ACHN (cell line): ENCODE measurements around the gene KCNQ1.

Experiments
- DNase-seq: peaks from one replicate; pipeline ENCODE4 v3.0.0-alpha.2; 2015
- in situ Hi-C: cut with HindIII; loops from 2 replicates; pipeline ENCODE4 v1.10.0; 2017; ENCODE audit warnings: low sequenced_read_pairs, low pct_ligation_motif_present, low pct_unique_long_range_greater_than_20kb

The KCNQ1 gene

DNA sequence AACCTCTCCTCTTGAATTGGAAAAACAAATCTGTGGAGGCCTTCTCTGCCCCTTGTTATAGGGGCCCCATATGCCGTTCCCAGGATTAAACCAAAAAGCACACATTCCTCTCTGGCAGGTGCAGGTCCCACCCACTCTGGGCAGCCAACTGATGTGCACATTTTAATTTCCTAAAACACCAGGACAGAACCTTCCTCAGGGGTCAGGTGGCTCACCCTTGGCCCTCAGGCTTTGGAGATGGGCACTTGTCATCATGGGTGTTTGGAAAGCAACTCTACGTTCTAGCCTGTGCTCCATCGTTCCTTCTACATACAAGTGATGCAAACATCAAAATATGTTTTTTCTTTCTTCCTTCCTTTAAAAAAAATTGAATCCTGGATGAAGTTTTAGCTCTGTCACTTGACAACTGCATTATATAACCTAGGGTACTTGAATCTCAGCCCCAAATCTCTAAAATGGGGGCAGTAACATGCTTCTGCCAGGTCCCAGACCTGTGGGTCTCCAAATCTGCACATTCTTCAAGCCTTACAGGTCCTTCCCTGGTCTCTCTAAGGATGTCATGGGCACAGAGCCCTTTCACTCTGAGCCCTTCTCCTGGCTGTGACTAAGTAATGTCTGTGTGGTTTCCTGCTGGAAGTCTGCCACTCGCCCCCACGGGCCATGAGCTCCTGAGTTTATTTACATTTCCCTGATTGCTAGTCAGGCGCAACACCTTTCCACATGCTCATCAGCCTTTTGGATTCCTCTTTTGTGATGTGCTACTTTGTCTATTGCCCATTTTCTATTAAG is 211.2 kb downstream of the KCNQ1 start:
- no peak for DNase-seq
- in situ Hi-C loops = no loop called here

DNA sequence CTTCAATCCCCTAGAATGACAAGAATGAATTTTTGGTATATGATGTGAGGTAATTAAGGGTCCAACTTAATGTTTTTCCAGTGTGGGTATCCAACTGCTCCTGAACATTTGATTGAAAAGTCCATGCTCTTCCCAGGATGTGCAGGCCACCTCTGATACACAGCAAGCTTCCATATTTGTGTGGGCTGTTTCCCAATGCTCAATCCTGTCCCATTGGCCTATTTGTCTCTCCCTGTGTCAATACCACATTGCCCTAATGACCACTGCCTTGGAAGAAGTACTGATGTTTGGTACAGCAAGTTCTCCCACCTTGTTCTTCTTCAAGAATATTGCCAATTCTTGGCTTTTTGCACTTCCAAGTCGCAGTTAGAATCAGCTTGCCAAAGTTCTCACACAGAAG is 212.1 kb downstream of the KCNQ1 start:
- in situ Hi-C loops = no loop called here
- DNase-seq = no peak

DNA sequence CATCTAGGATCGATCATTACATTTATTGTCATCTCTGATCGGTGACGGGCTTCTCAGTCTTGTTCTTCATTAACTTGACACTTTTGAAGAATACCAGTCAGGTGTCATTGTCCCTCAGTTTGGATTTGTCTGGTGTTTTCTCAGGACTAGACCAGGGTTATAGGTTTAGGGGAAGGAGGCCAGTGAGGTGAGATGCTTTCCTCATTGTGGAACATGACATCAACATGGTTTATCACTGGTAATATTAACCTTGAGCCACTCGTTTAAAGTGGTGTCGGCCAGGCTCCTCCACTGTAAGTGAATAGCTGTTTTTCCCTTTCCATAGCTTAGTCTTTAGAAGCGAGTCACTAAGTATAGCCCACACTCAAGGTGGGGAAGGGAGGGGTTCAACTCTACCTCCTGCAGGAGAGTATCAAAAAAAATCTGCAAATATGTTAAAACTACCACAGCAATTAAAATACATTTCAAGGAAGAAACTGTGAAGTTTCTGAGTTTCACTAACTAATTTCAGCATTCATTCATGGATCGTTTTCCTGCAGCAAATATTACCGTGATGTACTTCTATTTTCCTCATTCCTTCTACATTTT is 213.0 kb downstream of the KCNQ1 start:
- DNase-seq = no peak
- in situ Hi-C loops = no loop called here

DNA sequence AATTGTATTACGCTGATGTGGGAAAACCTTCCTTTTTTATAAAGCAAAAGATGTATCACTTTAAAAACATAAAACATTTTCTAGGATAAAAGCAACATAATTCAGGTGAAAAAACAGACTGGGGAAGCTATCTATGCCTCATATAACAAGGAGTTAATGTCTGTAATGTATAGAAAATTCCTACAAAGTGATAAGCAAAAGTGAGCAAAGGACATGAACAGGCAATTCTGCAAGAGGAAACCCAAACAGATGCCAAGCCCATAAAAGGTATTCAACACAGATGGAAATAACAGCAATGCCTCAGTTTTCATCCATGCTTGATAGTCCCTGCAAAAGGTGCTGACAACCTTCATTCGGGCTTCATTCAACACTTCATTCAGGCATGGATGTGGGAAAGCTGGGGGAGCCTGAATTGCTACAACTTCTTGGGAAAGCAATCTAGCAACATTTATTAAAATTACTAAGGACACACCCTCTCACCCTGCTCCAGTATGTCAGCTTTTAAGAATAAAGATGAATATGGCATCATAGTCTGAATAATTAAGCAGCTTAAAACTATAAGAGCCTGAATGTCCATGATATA is 215.6 kb downstream of the KCNQ1 start:
- DNase-seq = no peak
- in situ Hi-C loops = no loop called here

DNA sequence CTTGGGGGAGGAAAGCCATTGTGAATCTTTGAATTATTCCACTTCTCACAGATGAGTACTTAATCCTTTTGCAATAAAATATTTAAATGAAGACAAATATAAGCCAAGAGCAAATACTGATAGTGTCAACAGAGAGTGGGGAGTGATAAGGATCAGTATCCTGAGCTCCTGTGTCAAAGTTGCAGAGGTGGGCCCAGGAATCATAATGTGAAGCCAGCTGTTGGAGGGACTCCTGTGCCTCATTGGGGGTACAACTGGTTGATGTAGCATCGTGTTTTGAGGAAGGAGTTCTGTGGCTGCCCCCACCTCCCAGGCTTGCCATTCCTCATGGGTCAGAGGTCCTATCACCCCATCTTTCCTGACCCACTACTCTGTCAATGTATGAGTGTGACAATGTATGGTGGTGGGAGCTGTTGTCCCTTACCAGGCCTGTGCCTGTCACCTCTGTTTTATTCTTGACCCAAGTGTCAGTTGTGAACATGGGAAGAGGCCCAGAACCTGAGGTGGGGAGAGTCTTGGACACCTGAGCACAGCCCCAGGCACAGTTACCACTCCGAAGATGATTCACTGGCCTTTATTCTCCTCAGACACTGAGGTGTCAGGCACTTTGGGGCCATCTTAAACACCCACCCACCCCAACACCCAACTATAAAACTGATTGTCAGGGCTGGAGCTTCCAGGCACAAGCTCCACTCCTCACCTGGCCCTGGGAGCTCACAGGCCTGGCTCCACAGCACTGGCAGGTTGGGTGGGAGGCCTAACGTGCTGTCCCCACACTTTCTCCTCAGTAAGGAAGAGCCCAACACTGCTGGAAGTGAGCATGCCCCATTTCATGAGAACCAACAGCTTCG is 216.6 kb downstream of the KCNQ1 start:
- no peak for DNase-seq
- in situ Hi-C loops = no loop called here

DNA sequence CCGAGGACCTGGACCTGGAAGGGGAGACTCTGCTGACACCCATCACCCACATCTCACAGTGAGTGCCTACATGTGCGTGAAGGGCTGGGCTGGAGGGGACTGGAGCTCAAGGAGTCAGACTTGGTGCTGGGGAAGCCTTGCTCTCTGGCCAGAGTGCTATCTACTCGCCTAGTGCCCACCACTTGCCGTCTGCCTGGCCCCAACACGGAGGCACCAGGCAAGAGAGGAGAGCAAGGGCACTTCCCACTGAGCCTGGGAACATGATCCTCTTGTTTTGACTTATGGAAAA is 217.2 kb downstream of the KCNQ1 start:
- in situ Hi-C loops = no loop called here

DNA sequence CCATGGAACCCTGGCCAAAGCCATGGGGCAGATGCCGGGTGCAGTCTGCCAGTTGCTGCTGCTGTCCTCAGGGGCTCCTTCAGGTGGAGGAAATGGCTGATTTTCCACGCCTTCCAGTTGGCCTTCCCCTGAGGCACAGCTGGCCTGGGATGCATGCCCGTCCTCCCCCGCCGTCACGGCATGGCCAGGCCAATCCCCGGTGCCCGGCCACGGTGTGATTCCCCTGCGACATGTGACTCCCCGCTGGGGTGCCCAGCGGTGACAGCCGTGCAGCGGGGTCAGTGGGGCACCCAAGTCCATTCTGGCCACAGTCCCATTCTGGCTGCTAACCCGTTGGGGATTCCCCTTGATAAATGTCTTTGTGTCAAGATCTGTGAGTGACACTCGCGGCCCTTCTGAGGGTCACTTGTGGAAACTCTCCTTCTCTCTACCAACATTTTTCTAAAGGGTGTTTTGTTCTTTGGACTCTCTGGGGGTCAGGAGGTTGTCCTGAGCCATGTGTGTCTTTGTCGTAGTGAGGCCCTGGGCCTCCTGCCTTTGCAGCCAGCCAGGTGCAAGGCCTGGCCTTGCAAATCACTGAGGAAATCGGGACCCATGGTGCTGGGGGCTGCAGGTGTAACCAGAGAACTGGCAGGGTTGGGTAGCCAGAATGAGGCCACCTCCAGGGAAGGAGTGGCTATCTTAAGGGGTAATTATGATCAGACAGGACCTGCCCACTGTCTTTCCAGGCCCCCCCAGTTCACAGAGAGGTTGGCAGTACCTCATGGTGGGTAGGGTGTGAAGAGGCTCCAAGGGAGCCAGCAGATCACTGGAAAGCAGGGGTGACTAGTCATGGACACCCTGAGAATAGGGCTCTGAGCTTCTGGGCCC is 217.9 kb downstream of the KCNQ1 start:
- no peak for DNase-seq
- in situ Hi-C loops = no loop called here

More for the DNA sequence above, 217.2 kb downstream of the KCNQ1 start:
- no peak for DNase-seq

DNA sequence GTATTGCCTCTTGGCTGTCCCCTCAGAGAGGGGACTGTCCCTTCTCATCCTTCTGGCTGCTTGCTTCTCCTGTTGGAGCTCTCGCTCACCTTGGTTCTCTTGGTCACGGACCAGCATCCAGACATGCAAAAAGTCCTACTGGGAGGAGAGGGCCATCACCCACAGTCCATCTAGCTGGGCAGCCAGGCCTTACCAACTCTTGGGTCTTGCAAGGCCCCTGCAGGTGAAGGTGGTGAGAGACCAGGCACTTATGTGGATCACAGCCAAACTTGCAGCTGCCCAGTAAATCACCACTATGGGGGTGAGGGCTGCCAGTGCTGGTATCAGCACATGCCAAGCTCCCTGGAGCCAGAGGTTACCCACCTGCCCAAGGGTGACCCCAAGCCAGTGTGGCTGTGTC is 218.7 kb downstream of the KCNQ1 start:
- DNase-seq = no peak
- in situ Hi-C loops = no loop called here

DNA sequence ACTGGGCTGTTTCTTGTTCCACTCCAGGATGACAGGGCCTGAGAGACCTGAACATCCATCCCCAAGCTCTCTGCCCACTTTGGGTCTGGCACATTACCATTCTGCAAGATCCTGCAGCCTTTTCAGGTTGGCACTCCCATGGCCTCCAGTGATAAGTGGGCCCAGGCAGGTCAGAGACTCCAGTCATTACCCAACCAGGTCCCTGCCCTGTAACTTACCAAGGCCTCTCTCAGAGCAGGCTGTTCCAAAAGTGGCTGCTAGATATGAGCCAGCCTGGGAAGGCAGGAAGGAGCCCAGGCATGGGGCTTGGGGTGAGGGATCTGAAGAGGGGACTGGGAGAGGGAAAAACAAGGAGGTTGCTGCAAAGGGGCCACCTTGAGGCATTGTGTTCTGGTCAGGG is 219.1 kb downstream of the KCNQ1 start:
- in situ Hi-C loops = no loop called here
- no peak for DNase-seq

DNA sequence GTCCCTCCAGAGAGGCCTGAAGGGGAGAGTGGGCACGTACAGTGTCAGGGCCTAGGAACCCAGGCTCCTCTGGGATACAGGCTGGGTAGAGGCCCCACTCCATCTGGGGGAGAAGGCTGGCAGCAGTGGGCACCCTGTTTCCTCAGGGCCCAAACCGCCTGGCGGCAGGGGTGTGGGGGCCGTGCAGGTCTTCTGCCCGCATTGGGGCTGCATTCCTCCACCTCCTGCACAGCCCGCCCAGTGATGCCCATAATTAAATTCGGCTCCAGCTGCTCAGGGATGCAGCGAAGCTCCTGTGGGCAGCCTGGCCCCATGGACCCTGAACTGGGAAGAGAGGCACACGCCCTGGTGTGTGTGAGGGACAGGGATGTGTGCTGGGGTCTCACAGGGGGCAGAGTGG is 219.6 kb downstream of the KCNQ1 start:
- in situ Hi-C loops = no loop called here
- no peak for DNase-seq

DNA sequence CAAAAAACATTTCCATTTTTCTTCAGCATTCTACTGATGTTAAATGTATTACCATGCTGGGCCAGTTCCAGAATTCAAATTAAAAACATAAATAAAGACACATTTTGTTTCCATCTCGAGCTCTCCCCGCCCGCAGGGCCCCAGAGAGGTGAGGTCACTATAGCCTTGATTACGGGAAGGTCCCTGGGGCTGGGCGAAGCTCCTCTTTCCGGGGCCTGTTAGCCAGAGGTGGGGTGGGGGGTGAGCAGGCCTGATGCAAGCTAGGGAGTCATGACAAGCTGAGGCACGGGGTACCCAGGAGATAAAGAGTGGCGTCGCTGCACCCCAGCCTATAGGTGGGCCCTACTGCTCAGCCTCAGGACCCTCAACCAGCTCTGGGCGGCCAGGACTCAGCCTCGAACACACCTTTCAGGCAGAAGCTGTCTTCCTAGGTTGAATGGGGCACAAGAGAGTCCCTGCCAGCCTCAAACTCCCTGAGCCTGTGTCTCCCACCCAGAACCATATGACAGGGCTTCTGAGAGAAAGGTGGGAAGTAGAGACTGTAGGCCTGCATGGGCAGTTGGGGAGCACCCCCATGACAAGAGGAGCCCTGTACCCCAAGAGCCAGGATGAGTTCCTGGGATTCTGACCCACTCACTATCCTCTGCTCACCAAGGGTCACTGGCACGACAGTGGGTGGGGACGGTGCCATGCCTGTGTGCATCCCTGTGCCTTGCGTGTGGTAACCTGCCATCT is 220.2 kb downstream of the KCNQ1 start:
- in situ Hi-C loops = no loop called here

DNA sequence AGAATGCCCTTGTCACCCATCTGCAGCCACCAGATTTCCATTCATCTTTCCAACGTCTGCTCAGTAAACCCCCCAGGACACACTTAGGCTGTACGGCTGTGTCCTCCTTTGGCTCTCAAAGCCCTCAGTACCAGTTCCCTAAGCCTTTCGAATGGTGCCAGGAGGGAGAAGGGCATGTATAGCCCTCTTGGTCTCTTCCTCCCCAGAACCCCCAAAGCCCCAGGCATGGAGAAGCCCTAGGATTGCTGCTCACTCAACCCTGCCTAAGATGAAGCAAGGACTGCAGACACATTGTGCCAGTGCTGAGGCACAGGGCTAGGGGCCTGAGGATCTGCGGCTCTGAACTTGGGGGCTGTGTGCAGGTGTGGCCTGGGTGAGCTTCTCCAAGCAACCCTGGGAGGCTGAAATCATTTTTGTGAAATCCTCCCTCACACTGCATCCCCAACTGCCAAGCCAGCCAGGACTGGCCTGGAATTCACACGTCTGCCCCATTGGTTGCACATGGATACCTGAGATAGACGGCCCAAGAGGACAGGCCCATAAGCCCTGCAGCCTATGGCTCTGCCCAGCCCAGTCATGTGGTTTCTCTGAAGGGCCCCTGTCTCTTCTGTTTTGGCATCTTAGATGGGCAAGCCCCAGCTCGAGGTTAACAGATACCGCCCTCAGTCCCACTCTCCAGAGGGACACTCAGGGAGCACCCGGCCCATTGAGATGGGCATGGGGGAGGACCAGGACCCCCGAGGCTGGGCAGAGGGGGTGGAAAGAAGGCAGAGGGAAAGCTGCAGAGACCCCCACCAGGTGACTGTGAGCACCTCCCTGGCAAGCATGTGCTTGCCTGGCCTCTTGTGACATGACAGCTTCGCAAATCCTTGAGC is 221.0 kb downstream of the KCNQ1 start:
- no peak for DNase-seq
- in situ Hi-C loops = no loop called here

More for the DNA sequence above, 220.2 kb downstream of the KCNQ1 start:
- no peak for DNase-seq

DNA sequence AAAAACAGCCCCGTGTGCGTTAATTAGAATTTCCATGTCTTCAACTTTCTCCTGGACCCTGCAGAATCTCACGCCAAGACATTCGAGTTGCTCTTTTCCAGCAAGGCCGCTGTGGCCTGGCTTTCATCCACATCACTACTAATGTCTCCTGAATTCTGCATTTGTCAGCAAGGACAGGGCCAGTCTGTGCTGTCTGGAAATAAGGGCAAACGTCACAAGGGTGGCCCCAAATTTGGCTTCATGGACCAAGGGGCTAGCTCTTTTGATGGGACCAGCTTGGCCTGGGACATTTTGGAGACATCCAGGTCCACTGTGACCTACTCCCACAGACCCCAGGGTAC is 221.6 kb downstream of the KCNQ1 start:
- DNase-seq = no peak
- in situ Hi-C loops = no loop called here

DNA sequence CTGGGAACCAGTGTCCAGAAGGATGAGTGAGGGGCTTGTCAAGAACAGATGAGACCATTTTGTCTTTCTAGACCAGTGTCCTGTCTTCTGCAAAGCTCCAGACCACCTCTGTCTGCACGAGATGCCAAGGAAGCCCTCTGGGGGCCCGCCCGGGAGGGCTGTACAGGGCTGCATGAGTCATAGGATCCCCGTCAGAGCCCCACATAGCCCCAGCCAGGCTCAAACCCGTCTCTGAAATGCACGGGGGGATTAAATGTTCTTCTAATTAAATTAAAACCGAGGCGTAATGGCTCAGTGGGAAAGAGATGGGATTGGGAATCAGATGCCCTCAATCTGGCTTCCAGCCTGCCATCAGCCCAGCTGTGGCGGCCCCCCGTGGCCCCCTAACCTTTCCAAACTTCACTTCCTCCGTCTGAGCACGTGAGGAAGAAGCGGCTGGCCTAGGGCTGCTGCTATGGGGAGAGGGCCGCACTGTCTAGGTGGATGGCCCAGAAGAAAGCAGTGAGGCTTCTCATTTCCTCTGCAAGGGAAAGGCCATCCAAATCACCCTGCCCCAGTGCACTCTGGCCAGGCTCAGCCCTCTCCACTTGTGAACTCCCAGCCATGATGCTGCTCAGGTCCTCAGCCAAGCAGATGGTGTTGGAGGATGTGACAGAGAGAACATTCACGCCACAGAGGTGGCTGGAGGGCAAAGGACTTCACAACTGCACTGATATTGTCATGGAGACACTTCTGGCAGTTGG is 222.2 kb downstream of the KCNQ1 start:
- in situ Hi-C loops = no loop called here
- no peak for DNase-seq

DNA sequence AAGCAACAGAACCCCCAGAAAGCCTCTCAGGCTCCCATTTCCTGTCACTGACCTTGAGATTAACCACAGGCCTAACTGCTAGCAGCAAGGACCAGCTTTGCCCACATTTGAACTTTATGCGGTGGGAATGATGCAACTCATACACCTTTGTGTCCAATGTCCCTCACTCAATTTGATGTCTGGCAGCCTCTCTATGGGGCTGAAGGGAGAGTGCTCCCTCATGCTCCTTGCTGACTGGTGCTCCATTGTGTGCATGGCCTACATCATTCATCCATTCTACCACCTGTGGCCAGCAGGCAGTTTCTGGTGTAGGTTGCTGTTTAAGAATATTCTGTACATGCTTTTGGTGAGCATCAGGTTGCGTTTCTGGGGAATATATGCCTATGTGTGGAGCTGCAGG is 223.1 kb downstream of the KCNQ1 start:
- in situ Hi-C loops = no loop called here
- no peak for DNase-seq

DNA sequence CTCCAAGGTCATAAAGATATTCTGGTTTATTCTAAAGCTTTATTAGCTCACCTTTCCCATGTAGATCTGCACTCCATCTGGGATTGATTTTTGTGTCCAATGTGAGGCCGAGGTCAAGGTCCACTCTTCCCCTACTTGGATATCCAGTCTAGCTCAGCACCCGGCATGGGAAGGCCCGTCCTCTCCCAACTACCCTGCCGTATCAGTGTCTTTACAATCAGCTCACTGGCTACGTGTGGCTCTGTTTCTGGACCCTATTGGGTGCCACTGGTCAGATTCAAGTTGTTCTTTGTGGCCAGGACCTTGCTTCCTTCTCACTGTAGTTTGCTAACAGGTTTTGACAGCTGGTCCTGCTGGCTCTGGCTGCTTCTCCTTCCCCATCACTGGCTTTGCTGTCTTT is 224.1 kb downstream of the KCNQ1 start:
- in situ Hi-C loops = no loop called here
- no peak for DNase-seq
